KOPT-K1 (cell line): Measurements from ENCODE around the gene TKTL1.

ENCODE experiments used
- H3K27ac ChIP-seq: fragments of 200-600 bp; sonication (generic); 2 replicates; pipeline ENCODE4 v1.5.1; 2016; ENCODE audit warnings: antibody characterized with exemption, mild to moderate bottlenecking, low read depth, low read length; ENCODE audit not compliant: poor library complexity, severe bottlenecking
- H3K36me3 ChIP-seq: fragments of 200-600 bp; sonication (generic); 2 replicates; pipeline ENCODE4 v1.5.1; 2017; ENCODE audit warnings: antibody characterized with exemption, mild to moderate bottlenecking, low read length, moderate library complexity; ENCODE audit not compliant: insufficient read depth
- H3K9me3 ChIP-seq: fragments of 200-600 bp; sonication (generic); 2 replicates; pipeline ENCODE4 v1.5.1; 2017; ENCODE audit warnings: antibody characterized with exemption, low read length, mild to moderate bottlenecking; ENCODE audit not compliant: insufficient read depth, poor library complexity, severe bottlenecking

TKTL1 gene

GRCh38 chrX:154359362-154360154 lies 64.0 kb downstream of the TKTL1 start:
- H3K9me3 ChIP-seq: no peaks in the 10 kb centered on the region
- no peak overlapping the region for H3K27ac ChIP-seq
- peaks cover 93% of the 10 kb centered on the region for H3K36me3 ChIP-seq

- Histone ChIP-seq H3K27ac (no peak overlapping the region), H3K9me3 (no peaks in the 10 kb centered on the region), H3K36me3 (peaks cover 93% of the 10 kb centered on the region)
Observed at GRCh38 chrX:154360155-154360713, 64.6 kb downstream of the TKTL1 start.

- Histone ChIP-seq H3K27ac (no peak overlapping the region), H3K9me3 (no peaks in the 10 kb centered on the region), H3K36me3 (peaks cover 97% of the 10 kb centered on the region)
Observed at GRCh38 chrX:154362085-154362742, 66.6 kb downstream of the TKTL1 start.

- Histone ChIP-seq H3K36me3 (peaks cover 92% of the 10 kb centered on the region), H3K9me3 (no peaks in the 10 kb centered on the region), H3K27ac (no peak overlapping the region)
Observed at GRCh38 chrX:154363706-154364439, 68.3 kb downstream of the TKTL1 start.

GRCh38 chrX:154365052-154365600 lies 69.5 kb downstream of the TKTL1 start:
- H3K36me3 ChIP-seq: peaks cover 80% of the 10 kb centered on the region

GRCh38 chrX:154365997-154366665 lies 70.5 kb downstream of the TKTL1 start:
- peaks cover 71% of the 10 kb centered on the region for H3K36me3 ChIP-seq
- no peaks in the 10 kb centered on the region for H3K9me3 ChIP-seq
- no peak overlapping the region for H3K27ac ChIP-seq

More at GRCh38 chrX:154365052-154365600, 69.5 kb downstream of the TKTL1 start:
- Histone ChIP-seq H3K9me3 (no peaks in the 10 kb centered on the region), H3K27ac (no peak overlapping the region)

- Histone ChIP-seq H3K27ac (no peak overlapping the region), H3K9me3 (no peaks in the 10 kb centered on the region), H3K36me3 (peaks cover 66% of the 10 kb centered on the region)
Observed at GRCh38 chrX:154366666-154367055, 71.1 kb downstream of the TKTL1 start.

GRCh38 chrX:154367474-154368308 lies 72.1 kb downstream of the TKTL1 start:
- H3K36me3 ChIP-seq: peaks cover 56% of the 10 kb centered on the region
- peak overlapping the region; percentile 83 for H3K27ac ChIP-seq
- H3K9me3 ChIP-seq: no peaks in the 10 kb centered on the region

GRCh38 chrX:154368630-154369448 lies 73.2 kb downstream of the TKTL1 start:
- Histone ChIP-seq H3K9me3 (no peaks in the 10 kb centered on the region), H3K27ac (peak overlapping the region; percentile 83), H3K36me3 (peaks cover 45% of the 10 kb centered on the region)

- H3K36me3 ChIP-seq: peaks cover 37% of the 10 kb centered on the region
- H3K27ac ChIP-seq: peak overlapping the region; percentile 83
- H3K9me3 ChIP-seq: no peaks in the 10 kb centered on the region
Observed at GRCh38 chrX:154369449-154370299, 74.1 kb downstream of the TKTL1 start.

- Histone ChIP-seq H3K9me3 (no peaks in the 10 kb centered on the region), H3K27ac (peak overlapping the region; percentile 83), H3K36me3 (peaks cover 29% of the 10 kb centered on the region)
Observed at GRCh38 chrX:154370300-154371016, 74.9 kb downstream of the TKTL1 start.
